WTC11 (cell line): ENCODE data around the gene HOXD12. TPM values are rescaled to one million over a fixed set of nuclear protein-coding genes. Genes with fewer than 3 reads are reported as not detected.

ENCODE experiments used
- ATAC-seq: fragments of 200-7000 bp; cut with Tn5 transposase; 2 replicates; pipeline ENCODE4 v1.10.0; 2021; ENCODE audit warnings: mild to moderate bottlenecking, moderate library complexity
- CTCF ChIA-PET: fragments of 300-600 bp; sonication (Branson Sonifier 250); formaldehyde crosslinking; loops from one replicate; lab custom pipeline; 2021; ENCODE audit warnings: antibody characterized with exemption; lab: Charles Lee
- POLR2A ChIA-PET: fragments of 350-600 bp; sonication (Branson Sonifier 250); formaldehyde crosslinking; loops from one replicate; lab custom pipeline; 2021; ENCODE audit warnings: antibody characterized with exemption; lab: Charles Lee
- DNase-seq: peaks from one replicate; pipeline ENCODE4 v3.0.0; 2021; ENCODE audit warnings: low spot score
- H3K27ac Mint-ChIP-seq: 2 replicates; pipeline ENCODE4 v1.8.0; 2021; ENCODE audit warnings: mixed read lengths
- H3K27me3 Mint-ChIP-seq: 2 replicates; pipeline ENCODE4 v1.8.0; 2021; ENCODE audit warnings: low read depth, mild to moderate bottlenecking, moderate library complexity, mixed read lengths
- H3K36me3 Mint-ChIP-seq: 2 replicates; pipeline ENCODE4 v1.8.0; 2021; ENCODE audit warnings: mixed read lengths
- H3K4me1 Mint-ChIP-seq: 2 replicates; pipeline ENCODE4 v1.8.0; 2022; ENCODE audit warnings: mixed read lengths
- H3K4me3 Mint-ChIP-seq: 2 replicates; pipeline ENCODE4 v1.8.0; 2021; ENCODE audit warnings: mild to moderate bottlenecking, moderate library complexity, mixed read lengths
- H3K9me3 Mint-ChIP-seq: 2 replicates; pipeline ENCODE4 v1.8.0; 2021; ENCODE audit warnings: mixed read lengths
- ATF1 ChIP-seq: sonication (generic); formaldehyde crosslinking; IDR thresholded peaks from 2 replicates; pipeline ENCODE4 v1.8.1; 2023; ENCODE audit warnings: mild to moderate bottlenecking, moderate library complexity, missing genetic modification reagents
- GRHL2 ChIP-seq: fragments of 250-450 bp; sonication (Bioruptor Pico); IDR thresholded peaks from 2 replicates; pipeline ENCODE4 v1.8.0; 2022; ENCODE audit warnings: mild to moderate bottlenecking, moderate library complexity; ENCODE audit not compliant: insufficient replicate concordance, severe bottlenecking
- HMGXB4 ChIP-seq: sonication (generic); formaldehyde crosslinking; IDR thresholded peaks from 2 replicates; pipeline ENCODE4 v1.8.1; 2023; ENCODE audit warnings: mild to moderate bottlenecking, moderate library complexity, missing genetic modification reagents
- JAZF1 ChIP-seq: fragments of 250-450 bp; sonication (Bioruptor Pico); IDR thresholded peaks from 2 replicates; pipeline ENCODE4 v1.9.0; 2021; ENCODE audit warnings: moderate library complexity, mild to moderate bottlenecking, inconsistent platforms
- JUN ChIP-seq: sonication (generic); formaldehyde crosslinking; IDR thresholded peaks from 2 replicates; pipeline ENCODE4 v1.8.0; 2023; ENCODE audit warnings: mild to moderate bottlenecking, missing genetic modification reagents
- NFE2L1 ChIP-seq: sonication (generic); formaldehyde crosslinking; IDR thresholded peaks from 2 replicates; pipeline ENCODE4 v1.8.1; 2023; ENCODE audit warnings: missing genetic modification reagents
- PREB ChIP-seq: sonication (generic); formaldehyde crosslinking; IDR thresholded peaks from 2 replicates; pipeline ENCODE4 v1.8.1; 2022; ENCODE audit warnings: mild to moderate bottlenecking, missing genetic modification reagents, moderate library complexity, borderline replicate concordance
- PRRX2 ChIP-seq: fragments of 250-450 bp; sonication (Bioruptor Pico); IDR thresholded peaks from 2 replicates; pipeline ENCODE4 v1.8.0; 2021; ENCODE audit warnings: mild to moderate bottlenecking
- SMAD3 ChIP-seq: sonication (generic); formaldehyde crosslinking; IDR thresholded peaks from 2 replicates; pipeline ENCODE4 v1.8.0; 2022; ENCODE audit warnings: missing genetic modification reagents, mild to moderate bottlenecking, borderline replicate concordance
- TEAD1 ChIP-seq: sonication (generic); formaldehyde crosslinking; IDR thresholded peaks from 2 replicates; pipeline ENCODE4 v1.8.0; 2022; ENCODE audit warnings: mild to moderate bottlenecking, missing genetic modification reagents
- TP53 ChIP-seq: sonication (generic); formaldehyde crosslinking; IDR thresholded peaks from 2 replicates; pipeline ENCODE4 v1.8.1; 2023; ENCODE audit warnings: mild to moderate bottlenecking, missing genetic modification reagents
- USF2 ChIP-seq: sonication (generic); formaldehyde crosslinking; IDR thresholded peaks from 2 replicates; pipeline ENCODE4 v1.8.1; 2023; ENCODE audit warnings: mild to moderate bottlenecking, missing genetic modification reagents, moderate library complexity
- ZNF219 ChIP-seq: sonication (generic); formaldehyde crosslinking; IDR thresholded peaks from 2 replicates; pipeline ENCODE4 v1.8.0; 2023; ENCODE audit warnings: missing genetic modification reagents, mild to moderate bottlenecking, borderline replicate concordance
- ZNF396 ChIP-seq: fragments of 250-450 bp; sonication (Bioruptor Pico); IDR thresholded peaks from 2 replicates; pipeline ENCODE4 v1.8.0; 2021; ENCODE audit warnings: mild to moderate bottlenecking, moderate library complexity, borderline replicate concordance
- ZNF416 ChIP-seq: fragments of 250-450 bp; sonication (Bioruptor Pico); IDR thresholded peaks from 2 replicates; pipeline ENCODE4 v1.9.0; 2021; ENCODE audit warnings: mild to moderate bottlenecking, inconsistent platforms
- ZNF512 ChIP-seq: sonication (generic); formaldehyde crosslinking; IDR thresholded peaks from 2 replicates; pipeline ENCODE4 v1.8.1; 2022; ENCODE audit warnings: missing genetic modification reagents, borderline replicate concordance
- total RNA-seq: library from RNA; stranded (reverse); gene quantifications from 3 replicates; pipeline ENCODE4 v1.2.3, GENCODE V29; 2021
- TF ChIP-seq, protein P1 (sequence below): sonication (generic); formaldehyde crosslinking; IDR thresholded peaks from 2 replicates; pipeline ENCODE4 v1.8.1; 2023; ENCODE audit warnings: mild to moderate bottlenecking, missing genetic modification reagents
- TF ChIP-seq, protein P2 (sequence below): sonication (generic); formaldehyde crosslinking; IDR thresholded peaks from 2 replicates; pipeline ENCODE4 v1.8.1; 2022; ENCODE audit warnings: low read depth, mild to moderate bottlenecking, moderate library complexity, missing genetic modification reagents, borderline replicate concordance
- TF ChIP-seq, protein P3 (sequence below): sonication (generic); formaldehyde crosslinking; IDR thresholded peaks from 2 replicates; pipeline ENCODE4 v1.8.0; 2022; ENCODE audit warnings: mild to moderate bottlenecking, missing genetic modification reagents

Gene HOXD12
- total RNA-seq, 1 experiment from 2014 or later: 0.17 TPM

DNA sequence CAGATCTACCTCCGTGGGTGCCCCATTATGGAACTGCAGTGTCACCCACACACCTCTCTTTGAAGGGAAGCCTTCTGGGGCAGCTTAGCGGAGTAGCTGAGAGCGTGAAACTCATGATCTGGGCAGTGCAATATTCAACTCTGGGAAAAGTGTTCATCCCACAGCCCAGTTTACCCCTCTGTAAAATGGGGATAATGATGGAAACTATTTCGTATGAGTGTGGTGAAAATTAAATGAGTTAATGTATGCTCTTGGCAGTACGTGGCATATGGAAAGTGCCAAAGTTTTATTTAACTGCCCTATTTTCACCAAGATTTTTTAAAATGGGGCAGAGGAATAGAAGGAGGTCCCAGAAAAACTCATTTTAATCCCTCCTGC is 27.3 kb upstream of the HOXD12 start:
- Mint-ChIP-seq H3K36me3 (no peaks in the 10 kb centered on the region), H3K9me3 (no peaks in the 10 kb centered on the region)
- no peak for DNase-seq
- CTCF ChIA-PET: interaction anchor here (1.4 to 1.9 kb wide), 2 partner anchors 8 to 25 kb away, joined by 4 to 12 read pairs; no protein-coding TSS in a partner anchor
- POLR2A ChIA-PET: no interaction called here
- TF ChIP-seq GRHL2 (CRISPR knock-in tag) (no peak), ATF1 (CRISPR knock-in tag) (no peak), ZNF396 (CRISPR knock-in tag) (no peak), NFE2L1 (CRISPR knock-in tag) (no peak), TP53 (CRISPR knock-in tag) (no peak), USF2 (CRISPR knock-in tag) (no peak), JAZF1 (CRISPR knock-in tag) (no peak), SMAD3 (CRISPR knock-in tag) (no peak), HMGXB4 (no peak), PRRX2 (CRISPR knock-in tag) (no peak), ZNF219 (CRISPR knock-in tag) (no peak), ZNF416 (CRISPR knock-in tag) (no peak), TEAD1 (CRISPR knock-in tag) (no peak), ZNF512 (no peak), PREB (no peak), JUN (CRISPR knock-in tag) (no peak)
- TF ChIP-seq, protein P1, sequence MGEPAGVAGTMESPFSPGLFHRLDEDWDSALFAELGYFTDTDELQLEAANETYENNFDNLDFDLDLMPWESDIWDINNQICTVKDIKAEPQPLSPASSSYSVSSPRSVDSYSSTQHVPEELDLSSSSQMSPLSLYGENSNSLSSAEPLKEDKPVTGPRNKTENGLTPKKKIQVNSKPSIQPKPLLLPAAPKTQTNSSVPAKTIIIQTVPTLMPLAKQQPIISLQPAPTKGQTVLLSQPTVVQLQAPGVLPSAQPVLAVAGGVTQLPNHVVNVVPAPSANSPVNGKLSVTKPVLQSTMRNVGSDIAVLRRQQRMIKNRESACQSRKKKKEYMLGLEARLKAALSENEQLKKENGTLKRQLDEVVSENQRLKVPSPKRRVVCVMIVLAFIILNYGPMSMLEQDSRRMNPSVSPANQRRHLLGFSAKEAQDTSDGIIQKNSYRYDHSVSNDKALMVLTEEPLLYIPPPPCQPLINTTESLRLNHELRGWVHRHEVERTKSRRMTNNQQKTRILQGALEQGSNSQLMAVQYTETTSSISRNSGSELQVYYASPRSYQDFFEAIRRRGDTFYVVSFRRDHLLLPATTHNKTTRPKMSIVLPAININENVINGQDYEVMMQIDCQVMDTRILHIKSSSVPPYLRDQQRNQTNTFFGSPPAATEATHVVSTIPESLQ (CRISPR knock-in tag): no peak
- TF ChIP-seq, protein P2, sequence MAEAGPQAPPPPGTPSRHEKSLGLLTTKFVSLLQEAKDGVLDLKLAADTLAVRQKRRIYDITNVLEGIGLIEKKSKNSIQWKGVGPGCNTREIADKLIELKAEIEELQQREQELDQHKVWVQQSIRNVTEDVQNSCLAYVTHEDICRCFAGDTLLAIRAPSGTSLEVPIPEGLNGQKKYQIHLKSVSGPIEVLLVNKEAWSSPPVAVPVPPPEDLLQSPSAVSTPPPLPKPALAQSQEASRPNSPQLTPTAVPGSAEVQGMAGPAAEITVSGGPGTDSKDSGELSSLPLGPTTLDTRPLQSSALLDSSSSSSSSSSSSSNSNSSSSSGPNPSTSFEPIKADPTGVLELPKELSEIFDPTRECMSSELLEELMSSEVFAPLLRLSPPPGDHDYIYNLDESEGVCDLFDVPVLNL: no peak
- TF ChIP-seq, protein P3, sequence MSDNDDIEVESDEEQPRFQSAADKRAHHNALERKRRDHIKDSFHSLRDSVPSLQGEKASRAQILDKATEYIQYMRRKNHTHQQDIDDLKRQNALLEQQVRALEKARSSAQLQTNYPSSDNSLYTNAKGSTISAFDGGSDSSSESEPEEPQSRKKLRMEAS (CRISPR knock-in tag): no peak
- TF ChIP-seq, all 79 proteins: peak for 0
- ATAC-seq: no peak
- H3K27me3 Mint-ChIP-seq: peaks cover 100% of the 10 kb centered on the region
- H3K27ac Mint-ChIP-seq: no peak overlapping the region
- H3K4me3 Mint-ChIP-seq: no peak overlapping the region
- H3K4me1 Mint-ChIP-seq: peaks cover 32% of the 10 kb centered on the region
